ENCODE results near the gene GJE1.

GRCh38 chr6:142165227-142165626 lies 32.5 kb downstream of the GJE1 start:
- TF ChIP-seq EZH2 (IDR thresholded peaks at IDR 0.05; ENCODE audit: insufficient read depth, low read length) = no peak
- no peak for TF ChIP-seq CTCF (IDR thresholded peaks at IDR 0.05; ENCODE audit: insufficient read depth, low read depth, low read length)
